Activated T-helper 1 cell treated with Interleukin-2 at 50 U/mL for 16 hours (primary cell): ENCODE data around the gene KIF5C.
"Not testable (repeated sequence)": the region's sequence is repeated elsewhere in the genome, so short reads cannot be mapped to it uniquely, and the experiment has no call there.

Experiments
- DNase-seq: peaks from one replicate; pipeline ENCODE4 v3.0.0-alpha.2; 2020; ENCODE audit warnings: low read depth

KIF5C gene

GRCh38 chr2:148874868-148875341 is at the start of gene KIF5C:
Gene KIF5C, plus strand, starts transcription at chr2:148875227. Its CDS starts 391 bp downstream, at chr2:148875618.
- DNase-seq = peak; percentile 82

GRCh38 chr2:148826791-148827190 is 48.2 kb upstream of the KIF5C start:
- no peak for DNase-seq

GRCh38 chr2:148828941-148829340 is 46.1 kb upstream of the KIF5C start:
- DNase-seq = no peak

- no peak for DNase-seq
These were observed 45.4 kb upstream of the KIF5C start for GRCh38 chr2:148829618-148830017.

GRCh38 chr2:148832637-148833036 is 42.4 kb upstream of the KIF5C start:
- DNase-seq = no peak

- DNase-seq = no peak
These were observed 33.0 kb upstream of the KIF5C start for GRCh38 chr2:148842050-148842449.

- no peak for DNase-seq
These were observed 26.9 kb upstream of the KIF5C start for GRCh38 chr2:148848146-148848545.

GRCh38 chr2:148853458-148853857 is 21.6 kb upstream of the KIF5C start:
- no peak for DNase-seq

GRCh38 chr2:148860037-148860436 is 15.0 kb upstream of the KIF5C start:
- no peak for DNase-seq

- no peak for DNase-seq
These were observed 13.7 kb upstream of the KIF5C start for GRCh38 chr2:148861367-148861766.

- not testable (repeated sequence) for DNase-seq
These were observed 12.5 kb upstream of the KIF5C start for GRCh38 chr2:148862478-148862877.

- no peak for DNase-seq
These were observed 9.5 kb upstream of the KIF5C start for GRCh38 chr2:148865512-148865911.

- no peak for DNase-seq
These were observed 8.9 kb upstream of the KIF5C start for GRCh38 chr2:148866091-148866490.

- DNase-seq = no peak
These were observed 7.8 kb upstream of the KIF5C start for GRCh38 chr2:148867079-148867769.

GRCh38 chr2:148875387-148876051 is 492 bp downstream of the KIF5C start:
- DNase-seq = no peak

- DNase-seq = no peak
These were observed 1.2 kb downstream of the KIF5C start for GRCh38 chr2:148876202-148876594.

GRCh38 chr2:148876595-148877402 is 1.8 kb downstream of the KIF5C start:
- peak; percentile 33 for DNase-seq

GRCh38 chr2:148877403-148877740 is 2.3 kb downstream of the KIF5C start:
- DNase-seq = no peak

- DNase-seq = no peak
These were observed 5.6 kb downstream of the KIF5C start for GRCh38 chr2:148880636-148881035.

- no peak for DNase-seq
These were observed 7.0 kb downstream of the KIF5C start for GRCh38 chr2:148882051-148882450.

- no peak for DNase-seq
These were observed 10.2 kb downstream of the KIF5C start for GRCh38 chr2:148885209-148885608.

GRCh38 chr2:148885988-148886387 is 11.0 kb downstream of the KIF5C start:
- DNase-seq = no peak
